Activated T-cell treated with anti-CD3 and anti-CD28 coated beads for 4 hours (primary cell): ENCODE measurements around the gene SLC17A9.
A peak's percentile ranks its signal among the peaks of the same experiment; 100 is the strongest.

Experiments
- DNase-seq: peaks from one replicate; pipeline ENCODE4 v3.0.0-alpha.2; 2020

The SLC17A9 gene

GRCh38 chr20:63005862-63006539 lies 53.5 kb downstream of the SLC17A9 start:
- no peak for DNase-seq

DNA sequence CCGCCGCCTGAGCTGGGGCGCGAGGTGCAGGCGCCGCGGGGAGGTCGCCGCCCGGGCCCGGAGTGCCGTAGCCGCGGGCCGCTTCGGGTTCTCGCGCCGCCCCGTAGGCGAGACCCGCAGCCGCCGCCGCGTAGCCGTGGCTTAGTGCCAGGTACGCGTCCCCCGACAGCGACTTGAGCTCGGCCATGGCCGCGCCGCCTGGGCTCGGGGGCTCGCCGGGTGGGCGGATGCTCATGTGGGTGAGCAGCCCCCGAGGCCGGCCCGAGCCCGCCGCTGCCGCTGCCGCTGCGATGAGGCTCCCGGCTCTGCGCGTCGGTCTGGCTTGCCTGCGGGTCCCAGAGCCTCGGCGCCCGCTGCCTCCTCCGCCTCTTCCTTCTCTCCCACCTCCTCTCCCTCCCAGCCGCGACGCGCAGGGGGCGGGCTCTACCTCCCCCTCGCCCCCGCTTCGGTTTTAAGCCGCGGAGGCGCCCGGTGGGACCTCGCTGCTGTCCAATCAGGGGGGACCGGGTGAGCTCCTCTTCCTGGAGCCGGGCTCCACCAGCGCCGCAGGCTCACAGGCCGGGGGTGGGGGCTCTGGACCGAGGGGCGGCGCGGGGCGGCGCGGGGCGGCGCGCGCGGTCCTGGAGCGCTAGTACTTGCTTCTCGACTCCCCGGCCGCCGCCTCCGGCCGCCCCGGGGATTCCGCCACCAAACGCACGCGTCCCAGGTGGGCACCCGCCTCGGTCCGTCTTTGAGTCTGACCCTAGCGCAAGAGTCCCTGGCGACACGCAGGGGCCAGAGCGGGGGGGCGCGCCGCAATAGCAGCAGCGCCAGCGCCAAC lies 54.2 kb downstream of the SLC17A9 start, which contains the start of gene BHLHE23:
TSS of gene BHLHE23 (minus strand) at position 425 of the 820 bp plus-strand sequence. CDS start at position 235, 190 bp downstream.
- no peak for DNase-seq

DNA sequence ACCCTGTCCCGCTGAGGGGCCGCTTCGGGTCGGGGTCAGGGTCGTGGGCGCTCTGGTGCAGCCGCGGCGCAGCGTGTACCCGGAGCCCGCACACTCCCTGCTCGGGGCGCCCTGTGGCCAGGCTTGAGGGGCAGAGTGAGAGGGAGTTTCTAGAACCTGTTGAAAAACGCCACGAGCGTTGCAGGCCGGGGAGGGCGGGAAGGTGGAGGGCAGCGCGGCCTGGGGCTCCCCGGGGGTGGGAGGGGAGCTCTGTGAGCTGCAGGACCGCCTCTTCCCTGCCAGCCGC lies 54.8 kb downstream of the SLC17A9 start:
- DNase-seq = no peak

DNA sequence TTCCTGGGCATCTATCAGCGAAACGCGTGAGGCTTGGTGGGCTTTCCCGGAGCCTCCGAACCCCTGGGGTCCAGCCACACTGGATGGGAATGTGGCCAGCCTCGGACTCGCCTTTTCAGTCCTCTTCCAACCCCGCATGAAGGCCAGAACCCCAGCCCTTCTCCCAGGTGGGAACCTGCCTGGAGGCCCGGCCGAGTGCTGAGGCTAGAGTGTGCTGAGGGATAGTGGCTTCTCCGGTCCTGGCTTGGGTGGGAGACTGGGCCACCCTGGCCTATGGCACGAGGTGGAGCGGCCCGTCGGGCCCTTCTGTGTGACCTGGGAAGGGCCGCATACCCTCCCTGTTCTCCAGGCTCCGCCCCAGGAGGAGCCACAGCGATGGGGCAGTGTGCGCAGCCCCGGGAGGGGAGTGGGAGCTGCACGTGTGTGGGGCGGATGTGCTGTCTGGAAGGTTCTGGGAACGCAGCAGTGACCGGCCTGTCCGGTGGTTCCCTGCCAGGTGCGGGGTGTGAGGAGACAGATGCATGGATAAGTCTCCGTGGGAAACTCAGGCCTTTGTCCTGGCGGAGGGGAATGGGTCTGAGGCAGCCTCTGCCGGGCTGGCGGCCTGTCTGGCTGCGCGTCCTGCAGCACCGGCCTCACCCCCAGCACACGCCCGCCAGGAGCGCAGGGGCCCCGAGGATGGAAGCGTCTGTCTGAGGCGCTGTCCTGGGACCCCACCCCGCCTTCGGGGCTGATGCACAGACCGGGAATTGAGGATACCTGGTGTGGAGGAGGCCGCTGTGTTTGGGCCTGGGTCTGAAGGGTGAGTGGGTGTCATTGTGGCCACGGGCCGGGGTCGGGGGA lies 55.4 kb downstream of the SLC17A9 start:
- no peak for DNase-seq

GRCh38 chr20:63008541-63009044 lies 56.1 kb downstream of the SLC17A9 start:
- no peak for DNase-seq

DNA sequence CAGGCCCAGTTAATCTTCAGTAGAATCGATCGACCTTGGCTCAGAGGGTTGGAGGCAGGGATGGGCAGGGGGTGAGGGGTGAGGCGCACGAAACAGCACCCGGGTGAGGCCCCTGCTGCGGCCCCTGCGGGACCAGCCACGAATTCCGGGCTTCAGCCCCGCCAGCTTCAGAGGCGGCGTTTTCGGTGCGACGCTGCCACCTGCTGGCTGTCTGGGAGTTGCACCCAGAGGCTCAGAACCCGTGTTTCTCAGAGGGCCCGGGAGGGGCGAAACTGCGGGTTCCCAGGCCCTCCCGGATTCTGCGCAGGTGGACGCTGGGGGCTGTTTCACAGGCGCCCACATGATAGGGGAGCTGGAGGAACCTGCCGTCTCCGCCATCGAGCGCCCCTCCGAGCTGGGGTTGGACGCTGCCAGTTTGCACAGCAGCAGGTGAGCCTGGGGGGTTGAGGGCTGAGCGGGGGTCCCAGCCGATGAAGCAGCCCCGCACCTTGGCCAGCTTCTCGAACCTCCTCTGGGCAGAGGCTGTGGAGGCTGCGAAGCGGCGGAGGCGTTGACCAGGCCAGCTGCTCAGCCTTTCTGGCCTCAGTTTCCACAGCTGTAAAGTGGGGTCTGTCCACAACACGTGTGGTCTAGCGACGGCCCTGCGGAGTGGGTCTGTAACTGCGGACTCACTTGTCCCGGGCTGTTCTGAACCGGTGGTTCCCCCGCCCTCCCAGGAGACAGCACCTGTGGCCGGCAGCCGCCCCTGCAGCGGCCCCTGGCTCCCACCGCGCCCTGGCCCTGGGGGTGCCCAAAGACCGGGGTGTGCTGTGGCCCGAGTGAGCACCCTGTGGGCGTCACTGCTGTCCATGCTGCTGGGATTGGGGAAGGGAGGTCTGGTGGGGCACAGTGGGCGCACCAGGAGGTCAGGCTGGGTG lies 56.8 kb downstream of the SLC17A9 start:
- peak; percentile 81 for DNase-seq

DNA sequence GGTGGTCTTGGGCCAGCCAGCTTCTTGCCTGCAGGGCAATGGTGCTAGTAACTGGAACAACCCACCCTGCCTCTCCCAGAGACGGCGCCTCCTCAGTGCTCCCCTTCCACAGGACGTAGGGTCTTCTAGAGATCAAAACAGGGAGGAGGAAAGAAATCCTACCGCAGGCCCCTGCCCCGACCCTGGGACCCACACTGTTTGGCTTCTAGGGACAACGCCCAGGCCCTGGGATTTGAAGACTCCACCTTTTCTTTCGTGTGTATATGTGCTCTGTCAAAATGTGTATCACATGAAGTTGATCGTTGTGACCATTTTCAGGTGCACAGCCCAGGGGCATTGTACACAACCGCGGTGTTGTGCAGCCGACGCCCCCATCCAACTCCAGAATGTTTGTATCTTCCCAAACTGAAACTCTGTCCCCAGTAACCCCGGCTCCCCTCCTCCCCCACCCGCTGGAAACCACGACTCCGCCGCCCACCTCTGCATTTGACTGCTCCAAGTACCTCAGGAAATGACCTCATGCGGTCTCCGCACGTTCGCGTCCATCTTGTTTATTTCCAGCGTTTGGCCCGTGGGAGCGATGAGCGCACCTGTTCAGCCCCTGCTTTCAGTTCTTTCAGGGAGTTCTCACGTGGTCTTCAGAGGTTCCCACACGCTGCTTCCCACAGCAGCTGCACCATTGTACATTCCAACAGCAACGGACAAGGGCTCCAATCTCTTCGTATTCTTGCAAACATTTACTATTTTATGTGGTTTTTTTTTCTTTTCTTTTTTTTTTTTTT lies 57.7 kb downstream of the SLC17A9 start:
- peak; percentile 66 for DNase-seq

GRCh38 chr20:63011798-63012197 lies 59.3 kb downstream of the SLC17A9 start:
- no peak for DNase-seq

GRCh38 chr20:63013207-63013606 lies 60.7 kb downstream of the SLC17A9 start:
- DNase-seq = no peak

GRCh38 chr20:63014287-63014686 lies 61.8 kb downstream of the SLC17A9 start:
- DNase-seq = no peak

DNA sequence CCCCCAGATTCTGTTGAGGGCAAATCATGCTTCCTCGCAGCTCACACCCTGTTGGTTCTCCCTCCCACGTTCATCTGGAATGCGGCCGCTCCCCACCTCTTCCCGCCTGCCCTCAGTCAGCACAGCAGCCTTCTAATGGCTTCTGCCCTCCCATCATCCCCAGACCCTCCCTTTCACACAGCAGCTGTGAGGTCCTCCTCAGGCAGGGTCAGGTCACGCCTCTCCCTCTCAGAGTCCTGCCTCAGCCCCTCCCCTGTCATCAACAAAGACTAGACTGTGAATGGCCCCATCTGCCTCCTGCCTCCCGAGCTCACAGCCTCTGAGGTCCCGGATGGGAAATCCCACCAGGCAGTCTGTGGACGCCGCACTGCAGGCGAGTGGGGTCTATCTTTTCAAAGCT lies 62.2 kb downstream of the SLC17A9 start:
- no peak for DNase-seq

GRCh38 chr20:63015147-63015661 lies 62.7 kb downstream of the SLC17A9 start:
- no peak for DNase-seq

GRCh38 chr20:63015662-63016361 lies 63.3 kb downstream of the SLC17A9 start:
- no peak for DNase-seq

DNA sequence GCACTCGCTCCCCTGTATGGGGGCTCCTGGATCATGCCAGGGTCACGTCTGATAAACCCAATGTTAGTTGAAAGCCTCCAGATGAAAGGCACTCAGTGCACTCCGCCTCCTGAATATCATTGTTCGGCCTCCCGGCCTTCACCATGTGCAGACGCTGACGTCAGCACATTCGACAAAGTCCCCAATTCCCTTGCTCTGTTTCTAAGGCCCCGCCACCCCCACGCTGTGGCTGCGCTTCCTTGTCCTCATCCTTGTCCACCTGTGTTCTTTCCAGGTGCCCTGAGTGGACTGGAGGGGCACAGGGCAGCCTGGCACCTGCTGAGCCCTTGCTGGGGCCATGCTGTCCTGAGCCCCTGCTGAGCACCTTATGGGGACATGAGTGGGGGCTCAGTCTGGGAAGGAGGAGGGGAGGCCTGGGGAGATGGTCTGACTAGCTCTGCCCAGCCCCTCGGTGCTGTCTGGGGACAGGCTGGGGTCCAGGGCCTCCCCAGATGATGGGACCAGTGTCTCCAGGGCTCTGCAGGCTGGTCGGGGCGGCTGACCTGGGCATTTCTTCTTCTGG lies 64.1 kb downstream of the SLC17A9 start:
- no peak for DNase-seq

- no peak for DNase-seq
Measured at GRCh38 chr20:63017076-63017825, 64.7 kb downstream of the SLC17A9 start.

DNA sequence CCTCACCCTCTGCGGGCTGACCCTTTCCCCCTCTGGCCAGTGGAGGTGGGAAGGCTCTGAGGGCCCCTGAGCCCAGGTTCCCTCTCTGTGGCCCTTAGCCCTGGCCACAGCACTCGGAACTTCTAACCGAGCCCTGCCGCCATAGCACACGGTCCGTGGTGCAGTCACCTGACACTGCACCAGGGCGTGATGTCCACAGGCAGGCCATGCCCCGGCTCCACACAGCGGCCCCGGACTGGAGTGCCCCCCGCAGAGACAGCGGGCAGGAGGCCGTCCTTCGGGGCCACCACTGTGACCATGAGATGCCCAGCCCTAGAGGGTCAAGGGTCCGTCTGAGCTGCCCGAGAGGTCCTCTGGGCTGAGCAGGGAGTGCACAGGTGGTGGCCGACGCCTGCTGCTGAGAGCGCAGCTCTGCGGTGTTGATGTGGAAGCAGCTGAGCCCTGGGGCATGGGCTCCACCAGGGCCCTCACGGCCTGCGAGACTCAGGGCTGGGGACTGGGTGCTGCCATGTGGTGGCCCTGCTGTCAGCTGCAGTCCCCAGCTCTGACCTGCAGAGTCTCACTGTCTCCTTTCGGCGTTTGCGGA lies 65.4 kb downstream of the SLC17A9 start:
- DNase-seq = no peak
